Measurements from ENCODE around the gene CRB1. TPM values are rescaled to one million over a fixed set of nuclear protein-coding genes. Genes with fewer than 3 reads are reported as not detected.
A peak's percentile ranks its signal among the peaks of the same experiment; 100 is the strongest.

Gene CRB1
- total RNA-seq, 2 donors from 2014 or later, result 0.17 TPM; not detected in 1

- intact Hi-C loops (cut with DNase I), result no loop called here
- Histone ChIP-seq H3K9ac (ENCODE audit: low read depth in 2 of 2, low read length in 2 of 2) (no peak overlapping the region), H3K9me3 (no peaks in the 10 kb centered on the region), H3K4me3 (no peak overlapping the region), H3K4me1 (no peaks in the 10 kb centered on the region), H3K27me3 (no peaks in the 10 kb centered on the region), H3K36me3 (no peaks in the 10 kb centered on the region), H3K27ac (no peak overlapping the region)
- DNase-seq, result no peak
- TF ChIP-seq CTCF (IDR thresholded peaks at IDR 0.05), result peak; percentile 33
Observed at GRCh38 chr1:197327776-197328364, 59.8 kb downstream of the CRB1 start.

GRCh38 chr1:197330213-197330612 lies 62.2 kb downstream of the CRB1 start:
- Histone ChIP-seq H3K27ac (no peak overlapping the region), H3K4me1 (no peaks in the 10 kb centered on the region), H3K4me3 (no peak overlapping the region), H3K9me3 (no peaks in the 10 kb centered on the region), H3K9ac (ENCODE audit: low read depth in 2 of 2, low read length in 2 of 2) (no peak overlapping the region), H3K36me3 (no peaks in the 10 kb centered on the region), H3K27me3 (no peaks in the 10 kb centered on the region)
- TF ChIP-seq CTCF (IDR thresholded peaks at IDR 0.05), result no peak
- intact Hi-C loops (cut with DNase I), result no loop called here
- DNase-seq, result no peak

DNA sequence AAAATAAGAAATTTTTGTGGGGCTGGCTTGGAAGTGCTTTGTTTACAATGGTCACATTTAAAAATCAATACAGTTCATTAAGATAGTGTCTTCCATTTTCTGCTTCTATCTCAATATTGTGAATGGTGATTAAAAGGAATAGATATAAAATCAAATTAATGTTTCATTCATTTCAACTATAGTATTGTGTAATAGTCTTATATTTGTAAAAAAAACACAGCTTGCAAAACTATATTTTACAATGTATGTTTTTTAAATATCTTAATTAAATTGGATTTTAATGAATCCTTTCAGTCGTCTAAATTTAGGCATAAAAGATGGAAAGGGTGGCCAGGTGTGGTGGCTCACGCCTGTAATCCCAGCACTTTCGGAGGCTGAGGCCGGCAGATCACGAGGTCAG lies 63.5 kb downstream of the CRB1 start:
- intact Hi-C loops (cut with DNase I), result no loop called here
- no peaks in the 10 kb centered on the region for H3K27me3 ChIP-seq
- no peak for TF ChIP-seq CTCF (IDR thresholded peaks at IDR 0.05)
- no peaks in the 10 kb centered on the region for H3K9me3 ChIP-seq
- no peak overlapping the region for H3K9ac ChIP-seq (ENCODE audit: low read depth in 2 of 2, low read length in 2 of 2)
- no peaks in the 10 kb centered on the region for H3K4me1 ChIP-seq
- DNase-seq, result no peak
- no peaks in the 10 kb centered on the region for H3K36me3 ChIP-seq
- H3K27ac ChIP-seq, result no peak overlapping the region
- no peak overlapping the region for H3K4me3 ChIP-seq

- Histone ChIP-seq H3K9me3 (no peaks in the 10 kb centered on the region), H3K4me3 (no peak overlapping the region), H3K4me1 (no peaks in the 10 kb centered on the region), H3K9ac (ENCODE audit: low read depth in 2 of 2, low read length in 2 of 2) (no peak overlapping the region), H3K27ac (no peak overlapping the region), H3K27me3 (no peaks in the 10 kb centered on the region), H3K36me3 (no peaks in the 10 kb centered on the region)
- TF ChIP-seq CTCF (IDR thresholded peaks at IDR 0.05), result no peak
- no peak for DNase-seq
- intact Hi-C loops (cut with DNase I), result no loop called here
Observed at GRCh38 chr1:197333041-197333440, 65.0 kb downstream of the CRB1 start.

GRCh38 chr1:197336571-197336970 lies 68.5 kb downstream of the CRB1 start:
- H3K36me3 ChIP-seq, result no peaks in the 10 kb centered on the region

More at GRCh38 chr1:197336571-197336970, 68.5 kb downstream of the CRB1 start:
- no peaks in the 10 kb centered on the region for H3K9me3 ChIP-seq
- no peaks in the 10 kb centered on the region for H3K27me3 ChIP-seq
- H3K27ac ChIP-seq, result no peak overlapping the region
- TF ChIP-seq CTCF (IDR thresholded peaks at IDR 0.05), result no peak
- H3K9ac ChIP-seq (ENCODE audit: low read depth in 2 of 2, low read length in 2 of 2), result no peak overlapping the region
- no peak for DNase-seq
- H3K4me3 ChIP-seq, result no peak overlapping the region
- intact Hi-C loops (cut with DNase I), result no loop called here
- H3K4me1 ChIP-seq, result no peaks in the 10 kb centered on the region
